Measurements from ENCODE around the gene PPP3CA. TPM values are rescaled to one million over a fixed set of nuclear protein-coding genes. Genes with fewer than 3 reads are reported as not detected.

PPP3CA gene
- total RNA-seq, 2 donors from 2014 or later, result 36.6 to 39.2 TPM

DNA sequence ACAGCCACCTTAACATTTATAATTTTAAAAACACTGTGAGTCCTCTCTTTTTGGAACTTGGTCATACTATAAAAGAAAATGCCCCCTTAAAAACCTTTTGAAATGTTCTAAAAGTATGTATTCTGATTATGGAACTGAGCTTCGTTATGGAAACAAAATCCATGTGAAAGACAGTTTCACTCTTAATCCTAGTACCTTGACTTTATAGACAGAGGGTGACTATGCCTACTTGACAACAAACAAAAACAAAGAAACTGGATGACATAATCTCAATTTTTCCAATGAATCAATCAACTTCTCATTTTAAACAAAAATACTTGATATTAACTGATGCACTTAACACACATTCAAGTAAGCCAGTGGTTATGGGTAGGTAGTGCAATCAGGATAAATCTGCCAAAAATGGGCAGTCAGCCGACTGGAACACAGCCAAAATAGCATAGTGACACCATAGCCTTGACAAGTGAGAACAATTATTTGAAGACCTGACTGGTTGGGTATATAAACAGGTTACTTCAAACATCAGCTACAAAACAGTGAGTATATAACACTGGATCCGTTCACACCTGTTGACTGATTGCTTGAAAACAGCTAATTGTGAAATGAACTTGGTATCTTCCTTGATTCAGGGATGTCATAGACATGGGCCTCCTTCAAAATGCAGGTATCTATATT, 265.5 kb downstream of the PPP3CA start:
- WGBS, 2 experiments (ENCODE audit: insufficient coverage in 1 of 2, insufficient read length in 1 of 2), result 96 to 100% methylated on average over 1 to 3 of the region's 3 CpGs
- Mint-ChIP-seq H3K4me1 (peaks cover 16% of the 10 kb centered on the region), H3K27ac (no peak overlapping the region), H3K4me3 (no peak overlapping the region), H3K9me3 (no peaks in the 10 kb centered on the region), H3K27me3 (ENCODE audit: insufficient read depth) (no peaks in the 10 kb centered on the region), H3K36me3 (ENCODE audit: low read depth) (peaks cover 13% of the 10 kb centered on the region)
- Histone ChIP-seq H3K4me3 (ENCODE audit: low read length) (no peak overlapping the region), H3K9me3 (ENCODE audit: control insufficient read depth, low read length) (no peaks in the 10 kb centered on the region), H3K36me3 (ENCODE audit: control insufficient read depth, insufficient read depth, low read length) (peaks cover 4% of the 10 kb centered on the region), H3K27me3 (ENCODE audit: control insufficient read depth, insufficient read depth, low read length, poor library complexity, severe bottlenecking) (no peaks in the 10 kb centered on the region), H3K4me1 (ENCODE audit: control insufficient read depth, insufficient read depth, low read length) (no peaks in the 10 kb centered on the region), H3K27ac (ENCODE audit: low read depth, low read length) (no peak overlapping the region), H3K9ac (ENCODE audit: extremely low read depth, low read length, poor library complexity, severe bottlenecking) (no peak overlapping the region)
- DNase-seq, result no peak
- TF ChIP-seq, protein P1, sequence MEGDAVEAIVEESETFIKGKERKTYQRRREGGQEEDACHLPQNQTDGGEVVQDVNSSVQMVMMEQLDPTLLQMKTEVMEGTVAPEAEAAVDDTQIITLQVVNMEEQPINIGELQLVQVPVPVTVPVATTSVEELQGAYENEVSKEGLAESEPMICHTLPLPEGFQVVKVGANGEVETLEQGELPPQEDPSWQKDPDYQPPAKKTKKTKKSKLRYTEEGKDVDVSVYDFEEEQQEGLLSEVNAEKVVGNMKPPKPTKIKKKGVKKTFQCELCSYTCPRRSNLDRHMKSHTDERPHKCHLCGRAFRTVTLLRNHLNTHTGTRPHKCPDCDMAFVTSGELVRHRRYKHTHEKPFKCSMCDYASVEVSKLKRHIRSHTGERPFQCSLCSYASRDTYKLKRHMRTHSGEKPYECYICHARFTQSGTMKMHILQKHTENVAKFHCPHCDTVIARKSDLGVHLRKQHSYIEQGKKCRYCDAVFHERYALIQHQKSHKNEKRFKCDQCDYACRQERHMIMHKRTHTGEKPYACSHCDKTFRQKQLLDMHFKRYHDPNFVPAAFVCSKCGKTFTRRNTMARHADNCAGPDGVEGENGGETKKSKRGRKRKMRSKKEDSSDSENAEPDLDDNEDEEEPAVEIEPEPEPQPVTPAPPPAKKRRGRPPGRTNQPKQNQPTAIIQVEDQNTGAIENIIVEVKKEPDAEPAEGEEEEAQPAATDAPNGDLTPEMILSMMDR (conservative IDR thresholded peaks at IDR 0.05), result no peak

GRCh38 chr4:101081166-101081565, 266.2 kb downstream of the PPP3CA start:
- no peaks in the 10 kb centered on the region for H3K9me3 ChIP-seq (ENCODE audit: control insufficient read depth, low read length)
- no peak overlapping the region for H3K27ac ChIP-seq (ENCODE audit: low read depth, low read length)
- H3K36me3 Mint-ChIP-seq (ENCODE audit: low read depth), result peaks cover 13% of the 10 kb centered on the region
- no peaks in the 10 kb centered on the region for H3K4me1 ChIP-seq (ENCODE audit: control insufficient read depth, insufficient read depth, low read length)
- H3K4me3 Mint-ChIP-seq, result no peak overlapping the region
- peaks cover 4% of the 10 kb centered on the region for H3K36me3 ChIP-seq (ENCODE audit: control insufficient read depth, insufficient read depth, low read length)
- no peaks in the 10 kb centered on the region for H3K27me3 ChIP-seq (ENCODE audit: control insufficient read depth, insufficient read depth, low read length, poor library complexity, severe bottlenecking)
- no peak overlapping the region for H3K27ac Mint-ChIP-seq
- TF ChIP-seq, protein P1 (conservative IDR thresholded peaks at IDR 0.05), result no peak
- peaks cover 21% of the 10 kb centered on the region for H3K4me1 Mint-ChIP-seq
- no peak overlapping the region for H3K4me3 ChIP-seq (ENCODE audit: low read length)
- H3K9me3 Mint-ChIP-seq, result no peaks in the 10 kb centered on the region
- H3K9ac ChIP-seq (ENCODE audit: extremely low read depth, low read length, poor library complexity, severe bottlenecking), result no peak overlapping the region
- H3K27me3 Mint-ChIP-seq (ENCODE audit: insufficient read depth), result no peaks in the 10 kb centered on the region
- no peak for DNase-seq

GRCh38 chr4:101078950-101079349, 268.4 kb downstream of the PPP3CA start:
- H3K36me3 Mint-ChIP-seq (ENCODE audit: low read depth), result peaks cover 7% of the 10 kb centered on the region
- TF ChIP-seq, protein P1 (conservative IDR thresholded peaks at IDR 0.05), result no peak
- peaks cover 21% of the 10 kb centered on the region for H3K4me1 Mint-ChIP-seq
- no peaks in the 10 kb centered on the region for H3K27me3 Mint-ChIP-seq (ENCODE audit: insufficient read depth)
- H3K9me3 Mint-ChIP-seq, result no peaks in the 10 kb centered on the region
- Histone ChIP-seq H3K27ac (ENCODE audit: low read depth, low read length) (no peak overlapping the region), H3K36me3 (ENCODE audit: control insufficient read depth, insufficient read depth, low read length) (peaks cover 4% of the 10 kb centered on the region), H3K27me3 (ENCODE audit: control insufficient read depth, insufficient read depth, low read length, poor library complexity, severe bottlenecking) (no peaks in the 10 kb centered on the region), H3K9me3 (ENCODE audit: control insufficient read depth, low read length) (no peaks in the 10 kb centered on the region), H3K9ac (ENCODE audit: extremely low read depth, low read length, poor library complexity, severe bottlenecking) (no peak overlapping the region), H3K4me3 (ENCODE audit: low read length) (no peak overlapping the region), H3K4me1 (ENCODE audit: control insufficient read depth, insufficient read depth, low read length) (no peaks in the 10 kb centered on the region)
- H3K27ac Mint-ChIP-seq, result no peak overlapping the region
- WGBS, 2 experiments (ENCODE audit: insufficient coverage in 1 of 2, insufficient read length in 1 of 2), result 97% methylated on average over 2 of the region's 2 CpGs; no CpG with 5 or more reads in 1 of the 2 experiments
- DNase-seq, result no peak
- no peak overlapping the region for H3K4me3 Mint-ChIP-seq
